Retinal pigment epithelial cell (primary cell): ENCODE results near the gene ETV6.

Experiments
- DNase-seq: peaks from one replicate; pipeline ENCODE4 v3.0.0-alpha.2; 2010; ENCODE audit warnings: low read depth
- H3K4me3 ChIP-seq: 2 replicates; pipeline ENCODE4 v1.5.1; 2011; ENCODE audit warnings: mild to moderate bottlenecking, low read length, control low read depth, moderate library complexity
- TF ChIP-seq, protein P1 (sequence below): conservative IDR thresholded peaks from 2 replicates; pipeline ENCODE4 v1.5.1; 2011; ENCODE audit warnings: low read depth, low read length, control low read depth, inconsistent platforms

Gene ETV6

GRCh38 chr12:11684811-11685210 lies 35.3 kb downstream of the ETV6 start:
- H3K4me3 ChIP-seq = no peak overlapping the region
- DNase-seq = no peak
- TF ChIP-seq, protein P1, sequence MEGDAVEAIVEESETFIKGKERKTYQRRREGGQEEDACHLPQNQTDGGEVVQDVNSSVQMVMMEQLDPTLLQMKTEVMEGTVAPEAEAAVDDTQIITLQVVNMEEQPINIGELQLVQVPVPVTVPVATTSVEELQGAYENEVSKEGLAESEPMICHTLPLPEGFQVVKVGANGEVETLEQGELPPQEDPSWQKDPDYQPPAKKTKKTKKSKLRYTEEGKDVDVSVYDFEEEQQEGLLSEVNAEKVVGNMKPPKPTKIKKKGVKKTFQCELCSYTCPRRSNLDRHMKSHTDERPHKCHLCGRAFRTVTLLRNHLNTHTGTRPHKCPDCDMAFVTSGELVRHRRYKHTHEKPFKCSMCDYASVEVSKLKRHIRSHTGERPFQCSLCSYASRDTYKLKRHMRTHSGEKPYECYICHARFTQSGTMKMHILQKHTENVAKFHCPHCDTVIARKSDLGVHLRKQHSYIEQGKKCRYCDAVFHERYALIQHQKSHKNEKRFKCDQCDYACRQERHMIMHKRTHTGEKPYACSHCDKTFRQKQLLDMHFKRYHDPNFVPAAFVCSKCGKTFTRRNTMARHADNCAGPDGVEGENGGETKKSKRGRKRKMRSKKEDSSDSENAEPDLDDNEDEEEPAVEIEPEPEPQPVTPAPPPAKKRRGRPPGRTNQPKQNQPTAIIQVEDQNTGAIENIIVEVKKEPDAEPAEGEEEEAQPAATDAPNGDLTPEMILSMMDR = no peak

DNA sequence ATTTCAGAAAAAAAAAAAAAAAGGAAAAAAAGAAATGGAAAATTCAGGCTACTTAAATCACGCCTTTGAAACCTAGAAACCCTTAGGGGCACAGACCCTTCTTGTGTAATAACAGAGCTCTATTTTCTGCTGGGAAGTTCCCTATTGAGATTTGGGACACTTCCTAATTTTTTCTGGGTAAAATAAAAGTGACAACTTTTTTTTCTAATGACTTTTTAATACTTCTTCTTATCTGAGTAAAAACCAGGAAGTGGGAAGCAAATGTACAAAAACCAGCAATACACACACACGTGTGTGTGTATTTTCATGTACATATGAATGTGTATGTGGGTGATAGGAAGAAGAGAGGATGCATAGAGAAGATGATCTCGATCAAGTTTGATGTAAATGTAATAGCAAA lies 35.8 kb downstream of the ETV6 start:
- TF ChIP-seq, protein P1 = no peak
- H3K4me3 ChIP-seq = no peak overlapping the region
- no peak for DNase-seq

- DNase-seq = no peak
- TF ChIP-seq, protein P1 = no peak
- H3K4me3 ChIP-seq = no peak overlapping the region
These were observed 36.2 kb downstream of the ETV6 start for GRCh38 chr12:11685716-11686115.

DNA sequence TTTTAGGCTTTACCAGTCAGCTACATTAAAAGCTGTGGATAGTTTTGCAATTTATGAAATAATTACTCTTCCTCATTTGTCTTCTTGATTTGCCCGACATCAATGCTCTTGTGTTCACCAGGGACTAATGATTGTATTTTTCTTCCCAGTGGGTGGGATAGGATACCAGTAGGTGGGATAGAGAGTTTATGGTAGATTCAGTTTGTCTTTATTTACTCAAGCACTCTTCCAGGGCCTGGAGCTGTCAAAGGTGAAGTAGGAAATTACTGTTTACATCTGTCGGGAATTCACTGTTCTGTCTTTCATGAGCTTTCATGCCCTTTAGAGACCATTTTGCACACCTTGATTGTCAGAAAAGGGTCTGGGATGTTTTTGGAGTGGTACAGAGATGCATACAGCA lies 36.6 kb downstream of the ETV6 start:
- no peak for DNase-seq
- H3K4me3 ChIP-seq = no peak overlapping the region
- TF ChIP-seq, protein P1 = no peak

- TF ChIP-seq, protein P1 = no peak
- DNase-seq = no peak
- H3K4me3 ChIP-seq = no peak overlapping the region
These were observed 38.1 kb downstream of the ETV6 start for GRCh38 chr12:11687528-11687927.

DNA sequence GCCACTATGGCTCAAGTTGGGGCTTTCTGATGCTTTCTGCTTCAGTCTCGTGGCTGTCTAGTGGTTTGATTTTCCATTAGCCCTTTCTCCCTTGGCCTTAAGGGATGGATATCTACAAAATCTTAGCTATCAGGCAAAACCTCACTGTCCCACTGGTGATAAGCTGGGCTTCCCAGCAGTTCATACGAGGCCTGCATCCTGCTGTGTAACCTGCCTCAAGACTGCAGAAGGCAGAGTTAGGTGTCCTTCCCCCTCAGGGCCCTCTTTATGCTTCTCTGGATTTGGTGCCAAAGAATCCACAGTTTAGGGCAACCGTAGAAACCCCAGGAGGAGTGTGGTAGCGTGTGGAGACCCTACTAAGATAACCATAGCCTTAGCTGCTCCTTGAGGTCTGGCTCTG lies 38.9 kb downstream of the ETV6 start:
- no peak overlapping the region for H3K4me3 ChIP-seq
- TF ChIP-seq, protein P1 = no peak
- no peak for DNase-seq

- DNase-seq = no peak
- TF ChIP-seq, protein P1 = no peak
These were observed 39.4 kb downstream of the ETV6 start for GRCh38 chr12:11688831-11689230.

More at GRCh38 chr12:11688831-11689230, 39.4 kb downstream of the ETV6 start:
- H3K4me3 ChIP-seq = no peak overlapping the region
